Psoas muscle (tissue), 8 donors: ENCODE results near the gene ALPK1. TPM values are rescaled to one million over a fixed set of nuclear protein-coding genes. Genes with fewer than 3 reads are reported as not detected.
"Not testable (repeated sequence)": the region's sequence is repeated elsewhere in the genome, so short reads cannot be mapped to it uniquely, and the experiment has no call there.

ENCODE experiments used
- ATAC-seq, 4 donors: fragments of 200-7000 bp; cut with Tn5 transposase; one replicate each; pipeline ENCODE4 v1.9.1; 2020; ENCODE audit warnings: moderate library complexity in 3 of 4, mild to moderate bottlenecking in 2 of 4
- DNase-seq, 2 donors: peaks; one replicate each; pipeline ENCODE4 v3.0.0-alpha.2; 2020
- H3K27ac ChIP-seq: fragments of 200-600 bp; one replicate; pipeline ENCODE4 v1.8.0; 2022
- H3K27me3 ChIP-seq, 3 donors: fragments of 200-600 bp in 1 of 3; one replicate each; pipeline versions ENCODE4 v1.6.1 to v1.8.0; 2013 to 2022; ENCODE audit warnings: low read length in 2 of 3, mild to moderate bottlenecking in 2 of 3, moderate library complexity in 1 of 3; ENCODE audit not compliant: insufficient read depth in 3 of 3
- H3K36me3 ChIP-seq, 2 donors: fragments of 200-600 bp in 1 of 2; one replicate each; pipeline versions ENCODE4 v1.6.1 to v1.8.0; 2013 to 2022; ENCODE audit warnings: low read depth in 1 of 2, mild to moderate bottlenecking in 1 of 2, moderate library complexity in 1 of 2; ENCODE audit not compliant: insufficient read depth in 1 of 2
- H3K4me1 ChIP-seq: fragments of 200-600 bp; one replicate; pipeline ENCODE4 v1.8.0; 2022
- H3K4me3 ChIP-seq: fragments of 200-600 bp; one replicate; pipeline ENCODE4 v1.8.0; 2022; ENCODE audit warnings: mild to moderate bottlenecking
- H3K9me3 ChIP-seq: fragments of 200-600 bp; one replicate; pipeline ENCODE4 v1.8.0; 2022
- WGBS, 3 donors: extraction: QIAGEN DNeasy Blood & Tissue Kit; methylation state at CpG; one replicate each; pipeline versions ENCODE4 v1.1.6 to v1.1.7; 2013; 5-methylcytosine and 5-hydroxymethylcytosine counted together
- intact Hi-C, 2 donors: fragments of 100-400 bp; cut with DNase I; formaldehyde crosslinking; loops; one replicate each; pipeline versions ENCODE4 v1.11.0 to v1.14.2; 2022
- polyA plus RNA-seq, 3 donors: library from polyadenylated mRNA; stranded (reverse); fragments of 200-250 nt; gene quantifications; one replicate each; pipeline ENCODE4 v1.2.3, GENCODE V29; 2013
- total RNA-seq, 4 donors: library from RNA; stranded (reverse); fragmentation: NEBNext Ultra II Directional in 2 of 4; extraction: Animal tissue kit (Norgen Biotek cat#: 25700) in 2 of 4; gene quantifications; one replicate each; pipeline versions ENCODE4 v1.2.1 to v1.2.4, GENCODE V29; 2021 to 2023
- TF ChIP-seq, protein P1 (sequence below): fragments of 200-600 bp; IDR thresholded peaks from one replicate; pipeline ENCODE4 v1.8.0; 2022; ENCODE audit warnings: antibody characterized with exemption
- donor health status: healthy with polysubstance abuse.
- donor health status: DM: no; HTN: no; CAD: no; lungs with moderate emphysema.
- donor health status: Bipolar disorder and iron deficiency.
- donor health status: healthy.
- donor health status: DM: yes; HTN: yes; CAD: no.
- donor health status: DM: no; HTN: no; CAD: no.
- donor health status: DM: no; HTN: no; CAD: no.
- donor health status: DM: yes; HTN: yes; CAD: no.

The ALPK1 gene
- total and polyA plus RNA-seq, 7 donors = 0.72 to 11.0 (median 3.1) TPM

DNA sequence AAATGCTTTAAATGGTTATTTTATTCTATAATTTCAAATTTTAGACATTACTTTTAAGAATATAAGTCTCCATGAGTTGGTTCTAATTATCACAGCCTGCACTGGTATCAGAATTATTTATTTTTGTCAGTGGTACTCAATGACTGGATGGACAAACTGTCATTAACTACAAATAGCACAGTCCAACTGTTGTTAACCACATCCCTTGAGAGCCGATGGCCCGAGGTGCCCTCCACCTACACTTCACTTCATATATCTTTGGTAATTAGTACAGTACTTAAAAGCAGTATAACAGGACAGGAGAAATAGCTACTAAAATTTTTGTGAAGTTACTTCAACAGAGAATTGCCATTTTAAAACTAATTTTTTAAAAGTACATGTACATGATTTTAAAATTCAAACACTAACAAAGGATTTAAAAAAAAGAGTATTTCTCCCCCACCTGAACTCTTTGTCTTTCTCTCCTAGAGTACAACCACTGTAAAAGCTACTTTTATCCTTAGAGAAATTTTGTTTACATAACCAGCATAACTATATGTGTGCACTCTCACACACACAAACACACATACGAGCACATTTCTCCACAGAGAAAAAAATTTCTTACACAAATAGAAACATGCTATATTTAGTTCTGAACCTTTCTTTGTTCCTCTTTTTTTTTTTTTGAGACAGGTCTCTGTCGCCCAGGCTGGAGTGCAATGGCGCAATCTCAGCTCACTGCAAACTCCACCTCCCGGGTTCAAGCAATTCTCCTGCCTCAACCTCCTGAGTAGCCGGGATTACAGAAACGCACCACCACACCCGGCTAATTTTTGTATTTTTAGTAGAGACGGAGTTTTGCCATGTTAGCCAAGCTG is 17.9 kb upstream of the ALPK1 start:
- Histone ChIP-seq H3K4me1 (peaks cover 15% of the 10 kb centered on the region), H3K9me3 (no peaks in the 10 kb centered on the region), H3K4me3 (no peak overlapping the region), H3K27ac (no peak overlapping the region), H3K27me3 (no peaks in the 10 kb centered on the region), H3K36me3 (peaks cover 0 to 6% of the 10 kb centered on the region in 2 donors)
- intact Hi-C loops = no loop called here
- 54 to 58% (median 57%) methylated on average over 10 of the region's 10 CpGs for WGBS, 3 donors
- DNase-seq (no peak), ATAC-seq (peak; percentile 58 to 82 (median 70))
- TF ChIP-seq, protein P1, sequence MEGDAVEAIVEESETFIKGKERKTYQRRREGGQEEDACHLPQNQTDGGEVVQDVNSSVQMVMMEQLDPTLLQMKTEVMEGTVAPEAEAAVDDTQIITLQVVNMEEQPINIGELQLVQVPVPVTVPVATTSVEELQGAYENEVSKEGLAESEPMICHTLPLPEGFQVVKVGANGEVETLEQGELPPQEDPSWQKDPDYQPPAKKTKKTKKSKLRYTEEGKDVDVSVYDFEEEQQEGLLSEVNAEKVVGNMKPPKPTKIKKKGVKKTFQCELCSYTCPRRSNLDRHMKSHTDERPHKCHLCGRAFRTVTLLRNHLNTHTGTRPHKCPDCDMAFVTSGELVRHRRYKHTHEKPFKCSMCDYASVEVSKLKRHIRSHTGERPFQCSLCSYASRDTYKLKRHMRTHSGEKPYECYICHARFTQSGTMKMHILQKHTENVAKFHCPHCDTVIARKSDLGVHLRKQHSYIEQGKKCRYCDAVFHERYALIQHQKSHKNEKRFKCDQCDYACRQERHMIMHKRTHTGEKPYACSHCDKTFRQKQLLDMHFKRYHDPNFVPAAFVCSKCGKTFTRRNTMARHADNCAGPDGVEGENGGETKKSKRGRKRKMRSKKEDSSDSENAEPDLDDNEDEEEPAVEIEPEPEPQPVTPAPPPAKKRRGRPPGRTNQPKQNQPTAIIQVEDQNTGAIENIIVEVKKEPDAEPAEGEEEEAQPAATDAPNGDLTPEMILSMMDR = no peak

DNA sequence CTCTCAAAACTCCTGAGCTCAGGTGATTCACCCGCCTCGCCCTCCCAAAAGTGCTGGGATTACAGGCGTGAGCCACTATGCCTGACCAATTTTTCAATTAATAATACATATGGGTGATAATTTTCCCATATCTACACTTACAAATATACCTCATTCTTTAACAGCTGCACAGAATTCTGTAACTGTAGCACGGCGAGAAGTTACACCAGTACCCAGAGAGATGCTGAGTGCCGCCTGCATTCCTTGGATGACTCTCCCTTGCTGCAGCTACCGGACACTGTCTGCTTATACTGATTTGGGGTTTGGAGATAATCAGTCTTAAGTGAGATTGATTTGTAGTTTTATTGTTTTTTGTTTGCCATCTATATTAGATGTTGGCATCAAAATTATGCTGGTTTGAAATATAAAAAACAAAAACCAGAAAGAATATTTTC is 17.3 kb upstream of the ALPK1 start:
- H3K36me3 ChIP-seq = peaks cover 0 to 6% of the 10 kb centered on the region in 2 donors
- no peaks in the 10 kb centered on the region for H3K27me3 ChIP-seq
- peaks cover 16% of the 10 kb centered on the region for H3K4me1 ChIP-seq
- H3K4me3 ChIP-seq = no peak overlapping the region
- no peak overlapping the region for H3K27ac ChIP-seq
- H3K9me3 ChIP-seq = no peaks in the 10 kb centered on the region
- intact Hi-C loops = no loop called here
- ATAC-seq (peak in 2 of 4 donors; percentile 39 to 40), DNase-seq (no peak)
- TF ChIP-seq, protein P1 = no peak
- 77 to 83% (median 81%) methylated on average over 7 of the region's 7 CpGs for WGBS, 3 donors

DNA sequence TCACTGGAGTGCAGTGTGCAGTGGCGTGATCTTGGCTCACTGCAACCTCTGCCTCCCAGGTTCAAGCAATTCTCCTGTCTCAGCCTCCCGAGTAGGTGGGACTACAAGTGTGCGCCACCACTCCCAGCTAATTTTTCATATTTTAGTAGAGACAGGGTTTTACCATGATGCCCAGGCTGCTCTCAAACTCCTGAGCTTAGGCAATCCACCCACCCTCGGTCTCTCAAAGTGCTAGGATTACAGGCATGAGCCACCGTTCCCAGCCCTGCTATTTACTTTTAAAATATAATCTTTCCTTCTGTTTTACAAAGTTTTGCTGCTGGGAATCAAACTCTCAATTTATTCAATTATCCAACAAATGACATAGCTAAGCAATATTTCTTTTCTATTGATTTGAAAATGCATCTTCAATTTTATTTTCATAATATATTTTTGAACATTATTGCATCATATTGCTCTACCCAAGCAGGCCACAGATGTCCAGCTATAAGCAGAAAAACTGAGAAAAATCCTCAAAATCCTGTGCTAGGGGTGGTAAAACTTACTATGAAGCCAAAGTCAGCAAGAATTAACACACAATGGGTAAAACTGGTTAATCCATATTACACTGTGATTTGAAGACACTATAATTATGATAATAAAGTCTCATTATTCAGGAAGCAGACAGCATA is 16.6 kb upstream of the ALPK1 start:
- DNase-seq = no peak
- no peak overlapping the region for H3K27ac ChIP-seq
- peaks cover 0 to 6% of the 10 kb centered on the region in 2 donors for H3K36me3 ChIP-seq
- H3K4me3 ChIP-seq = no peak overlapping the region
- peaks cover 16% of the 10 kb centered on the region for H3K4me1 ChIP-seq
- WGBS, 3 donors = 68 to 84% (median 79%) methylated on average over 5 of the region's 5 CpGs
- H3K9me3 ChIP-seq = no peaks in the 10 kb centered on the region
- TF ChIP-seq, protein P1 = no peak
- intact Hi-C loops = no loop called here
- no peak for ATAC-seq
- no peaks in the 10 kb centered on the region for H3K27me3 ChIP-seq

DNA sequence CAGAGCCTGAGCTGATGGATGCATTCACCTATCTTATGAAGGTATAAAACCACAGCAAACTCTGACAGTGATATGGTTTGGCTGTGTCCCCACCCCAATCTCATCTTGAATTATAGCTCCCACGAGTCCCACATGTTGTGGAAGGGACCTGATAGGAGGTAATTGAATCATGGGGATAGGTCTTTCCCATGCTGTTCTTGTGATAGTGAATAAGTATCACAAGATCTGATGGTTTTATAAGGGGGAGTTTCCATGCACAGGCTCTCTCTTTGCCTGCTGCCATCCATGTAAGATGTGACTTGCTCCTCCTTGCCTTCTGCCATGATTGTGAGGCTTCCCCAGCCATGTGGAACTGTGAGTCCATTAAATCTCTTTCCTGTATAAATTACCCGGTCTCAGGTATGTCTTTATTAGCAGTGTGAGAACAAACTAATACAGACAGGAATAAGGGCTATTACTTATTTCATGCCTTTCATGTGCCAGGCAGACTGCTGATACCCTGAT is 15.2 kb upstream of the ALPK1 start:
- H3K27ac ChIP-seq, H3K9me3 ChIP-seq, DNase-seq, intact Hi-C loops, H3K4me3 ChIP-seq, H3K36me3 ChIP-seq, H3K27me3 ChIP-seq, ATAC-seq: not testable (repeated sequence)
- WGBS, 3 donors = 77 to 92% (median 83%) methylated on average over 2 of the region's 2 CpGs
- peaks cover 16% of the 10 kb centered on the region for H3K4me1 ChIP-seq
